Effector memory CD4-positive, alpha-beta T cell (primary cell): ENCODE results near the gene CAMTA1.

Experiments
- DNase-seq, 3 donors: peaks; one replicate each; pipeline ENCODE4 v3.0.0-alpha.2; 2020
- H3K27ac ChIP-seq: 2 replicates; pipeline ENCODE4 v1.7.0; 2013; ENCODE audit warnings: mild to moderate bottlenecking, low read length, moderate library complexity; ENCODE audit not compliant: insufficient read depth, poor library complexity, severe bottlenecking
- H3K27me3 ChIP-seq: replicated peaks from 2 replicates; pipeline ENCODE4 v1.7.0; 2013; ENCODE audit warnings: mild to moderate bottlenecking, low read length; ENCODE audit not compliant: insufficient read depth, control insufficient read depth, poor library complexity, severe bottlenecking
- H3K36me3 ChIP-seq: 2 replicates; pipeline ENCODE4 v1.7.0; 2013; ENCODE audit warnings: mild to moderate bottlenecking, low read length, moderate library complexity; ENCODE audit not compliant: control insufficient read depth, insufficient read depth
- H3K4me1 ChIP-seq: 2 replicates; pipeline ENCODE4 v1.7.0; 2013; ENCODE audit warnings: low read length, mild to moderate bottlenecking; ENCODE audit not compliant: control insufficient read depth, insufficient read depth, poor library complexity, severe bottlenecking
- H3K4me3 ChIP-seq: 2 replicates; pipeline ENCODE4 v1.7.0; 2013; ENCODE audit warnings: low read length, low read depth, mild to moderate bottlenecking; ENCODE audit not compliant: insufficient read depth, poor library complexity, severe bottlenecking
- H3K9me3 ChIP-seq: 2 replicates; pipeline ENCODE4 v1.7.0; 2013; ENCODE audit warnings: mild to moderate bottlenecking, low read length, moderate library complexity; ENCODE audit not compliant: control insufficient read depth

CAMTA1 gene

GRCh38 chr1:6777813-6778212 is 7.4 kb upstream of the CAMTA1 start:
- peaks cover 5% of the 10 kb centered on the region for H3K27me3 ChIP-seq
- H3K36me3 ChIP-seq: no peaks in the 10 kb centered on the region
- no peak overlapping the region for H3K4me3 ChIP-seq
- H3K27ac ChIP-seq: no peak overlapping the region
- H3K4me1 ChIP-seq: no peaks in the 10 kb centered on the region
- H3K9me3 ChIP-seq: no peaks in the 10 kb centered on the region
- no peak for DNase-seq

GRCh38 chr1:6779089-6779805 is 6.0 kb upstream of the CAMTA1 start:
- H3K4me3 ChIP-seq: no peak overlapping the region
- DNase-seq: no peak
- H3K4me1 ChIP-seq: no peaks in the 10 kb centered on the region
- H3K36me3 ChIP-seq: no peaks in the 10 kb centered on the region
- H3K9me3 ChIP-seq: no peaks in the 10 kb centered on the region
- no peak overlapping the region for H3K27ac ChIP-seq
- peaks cover 5% of the 10 kb centered on the region for H3K27me3 ChIP-seq

- DNase-seq: no peak
- no peaks in the 10 kb centered on the region for H3K27me3 ChIP-seq
- H3K36me3 ChIP-seq: no peaks in the 10 kb centered on the region
- no peak overlapping the region for H3K4me3 ChIP-seq
- H3K9me3 ChIP-seq: no peaks in the 10 kb centered on the region
- H3K4me1 ChIP-seq: peaks cover 9% of the 10 kb centered on the region
- H3K27ac ChIP-seq: no peak overlapping the region
These were observed 3.1 kb upstream of the CAMTA1 start for GRCh38 chr1:6782151-6782550.

GRCh38 chr1:6783221-6783620 is 2.0 kb upstream of the CAMTA1 start:
- Histone ChIP-seq H3K4me3 (no peak overlapping the region), H3K27ac (no peak overlapping the region), H3K27me3 (no peaks in the 10 kb centered on the region), H3K4me1 (peaks cover 9% of the 10 kb centered on the region), H3K9me3 (no peaks in the 10 kb centered on the region), H3K36me3 (no peaks in the 10 kb centered on the region)
- no peak for DNase-seq

GRCh38 chr1:6783936-6784559 is 1.2 kb upstream of the CAMTA1 start:
- Histone ChIP-seq H3K27ac (peak overlapping the region; percentile 85), H3K4me1 (peaks cover 9% of the 10 kb centered on the region), H3K9me3 (no peaks in the 10 kb centered on the region), H3K36me3 (no peaks in the 10 kb centered on the region), H3K27me3 (no peaks in the 10 kb centered on the region), H3K4me3 (peak overlapping the region; percentile 75)
- no peak for DNase-seq

GRCh38 chr1:6784560-6785317 is 515 bp upstream of the CAMTA1 start:
- H3K4me3 ChIP-seq: peak overlapping the region; percentile 75
- peak; percentile 99 to 100 (median 100) for DNase-seq
- no peaks in the 10 kb centered on the region for H3K36me3 ChIP-seq
- H3K27ac ChIP-seq: peak overlapping the region; percentile 85
- H3K9me3 ChIP-seq: no peaks in the 10 kb centered on the region
- H3K27me3 ChIP-seq: no peaks in the 10 kb centered on the region
- peaks cover 9% of the 10 kb centered on the region for H3K4me1 ChIP-seq

GRCh38 chr1:6785728-6786505 is 663 bp downstream of the CAMTA1 start:
- Histone ChIP-seq H3K36me3 (no peaks in the 10 kb centered on the region), H3K27me3 (no peaks in the 10 kb centered on the region), H3K4me1 (peaks cover 9% of the 10 kb centered on the region), H3K9me3 (no peaks in the 10 kb centered on the region), H3K27ac (peak overlapping the region; percentile 63), H3K4me3 (peak overlapping the region; percentile 64)
- peak; percentile 33 to 37 (median 36) for DNase-seq

- no peak overlapping the region for H3K4me3 ChIP-seq
- peaks cover 9% of the 10 kb centered on the region for H3K4me1 ChIP-seq
- H3K36me3 ChIP-seq: peaks cover 3% of the 10 kb centered on the region
- no peak for DNase-seq
- no peak overlapping the region for H3K27ac ChIP-seq
- H3K9me3 ChIP-seq: no peaks in the 10 kb centered on the region
- H3K27me3 ChIP-seq: no peaks in the 10 kb centered on the region
These were observed 3.7 kb downstream of the CAMTA1 start for GRCh38 chr1:6788946-6789345.

- Histone ChIP-seq H3K9me3 (no peaks in the 10 kb centered on the region), H3K36me3 (peaks cover 3% of the 10 kb centered on the region), H3K27me3 (no peaks in the 10 kb centered on the region), H3K4me1 (peaks cover 9% of the 10 kb centered on the region), H3K27ac (no peak overlapping the region), H3K4me3 (no peak overlapping the region)
- DNase-seq: no peak
These were observed 4.9 kb downstream of the CAMTA1 start for GRCh38 chr1:6790146-6790545.
